H9 (cell line): Measurements from ENCODE around the gene COX8A. TPM values are rescaled to one million over a fixed set of nuclear protein-coding genes. Genes with fewer than 3 reads are reported as not detected.

Experiments used
- DNase-seq: peaks from one replicate; pipeline ENCODE4 v3.0.0-alpha.2; 2017
- H2AFZ ChIP-seq: one replicate; pipeline ENCODE4 v1.6.1; 2013; ENCODE audit warnings: mild to moderate bottlenecking, low read length, control low read depth, moderate library complexity
- H2AK5ac ChIP-seq: 2 replicates; pipeline ENCODE4 v1.6.1; 2013; ENCODE audit warnings: low read length, control low read depth, mixed read lengths; ENCODE audit not compliant: insufficient read length
- H2BK120ac ChIP-seq: one replicate; pipeline ENCODE4 v1.6.1; 2013; ENCODE audit warnings: low read depth, mild to moderate bottlenecking, low read length, control low read depth, inconsistent platforms; ENCODE audit not compliant: poor library complexity, severe bottlenecking
- H2BK12ac ChIP-seq: 2 replicates; pipeline ENCODE4 v1.6.1; 2013; ENCODE audit warnings: low read length, control low read depth, mixed read lengths, low read depth; ENCODE audit not compliant: insufficient read length
- H2BK15ac ChIP-seq: 2 replicates; pipeline ENCODE4 v1.6.1; 2013; ENCODE audit warnings: low read depth, low read length, control low read depth
- H2BK20ac ChIP-seq: one replicate; pipeline ENCODE4 v1.6.1; 2013; ENCODE audit warnings: low read depth, mild to moderate bottlenecking, low read length, control low read depth, inconsistent platforms; ENCODE audit not compliant: poor library complexity, severe bottlenecking
- H2BK5ac ChIP-seq: 2 replicates; pipeline ENCODE4 v1.6.1; 2013; ENCODE audit warnings: low read length, control low read depth, mixed read lengths; ENCODE audit not compliant: insufficient read length
- H3K14ac ChIP-seq: 2 replicates; pipeline ENCODE4 v1.6.1; 2013; ENCODE audit warnings: low read length, control low read depth; ENCODE audit not compliant: insufficient read depth
- H3K18ac ChIP-seq: 2 replicates; pipeline ENCODE4 v1.6.1; 2013; ENCODE audit warnings: low read depth, mild to moderate bottlenecking, mixed read lengths, low read length, control low read depth; ENCODE audit not compliant: insufficient read length
- H3K23ac ChIP-seq: 2 replicates; pipeline ENCODE4 v1.6.1; 2013; ENCODE audit warnings: low read length, control low read depth, mixed read lengths, low read depth; ENCODE audit not compliant: insufficient read length
- H3K23me2 ChIP-seq: 2 replicates; pipeline ENCODE4 v1.6.1; 2013; ENCODE audit warnings: low read depth, mild to moderate bottlenecking, mixed read lengths, low read length, control low read depth; ENCODE audit not compliant: insufficient read length, poor library complexity, severe bottlenecking
- H3K27ac ChIP-seq: 2 replicates; pipeline ENCODE4 v1.5.1; 2013; ENCODE audit warnings: low read length, control low read depth, mixed read lengths, low read depth; ENCODE audit not compliant: insufficient read length
- H3K27me3 ChIP-seq: 2 replicates; pipeline ENCODE4 v1.6.1; 2013; ENCODE audit warnings: low read length, control low read depth, inconsistent platforms; ENCODE audit not compliant: insufficient read depth
- H3K4ac ChIP-seq: 2 replicates; pipeline ENCODE4 v1.6.1; 2013; ENCODE audit warnings: low read depth, mild to moderate bottlenecking, control low read depth, inconsistent platforms, low read length, moderate library complexity
- H3K4me1 ChIP-seq: 2 replicates; pipeline ENCODE4 v1.6.1; 2013; ENCODE audit warnings: low read length, control low read depth, inconsistent platforms; ENCODE audit not compliant: insufficient read depth
- H3K4me2 ChIP-seq: 2 replicates; pipeline ENCODE4 v1.6.1; 2013; ENCODE audit warnings: low read length, control low read depth, mixed read lengths; ENCODE audit not compliant: insufficient read length, insufficient read depth
- H3K56ac ChIP-seq: 2 replicates; pipeline ENCODE4 v1.6.1; 2013; ENCODE audit warnings: low read depth, mild to moderate bottlenecking, mixed read lengths, low read length, control low read depth; ENCODE audit not compliant: insufficient read length
- H3K79me1 ChIP-seq: 2 replicates; pipeline ENCODE4 v1.6.1; 2013; ENCODE audit warnings: low read depth, mild to moderate bottlenecking, moderate library complexity, low read length, control low read depth, inconsistent platforms; ENCODE audit not compliant: insufficient read depth, poor library complexity, severe bottlenecking
- H3K79me2 ChIP-seq: 2 replicates; pipeline ENCODE4 v1.6.1; 2013; ENCODE audit warnings: low read length, control low read depth, inconsistent platforms; ENCODE audit not compliant: insufficient read depth
- H3K9ac ChIP-seq: 2 replicates; pipeline ENCODE4 v1.6.1; 2013; ENCODE audit warnings: low read length, control low read depth, mixed read lengths; ENCODE audit not compliant: insufficient read length; ENCODE audit errors: extremely low read depth
- H3K9me3 ChIP-seq: one replicate; pipeline ENCODE4 v1.6.1; 2013; ENCODE audit warnings: low read depth, low read length, inconsistent platforms; ENCODE audit not compliant: control insufficient read depth
- H3T11ph ChIP-seq: one replicate; pipeline ENCODE4 v1.6.1; 2013; ENCODE audit warnings: mild to moderate bottlenecking, low read length, control low read depth, inconsistent platforms
- H4K20me1 ChIP-seq: one replicate; pipeline ENCODE4 v1.6.1; 2013; ENCODE audit not compliant: control insufficient read depth, insufficient read length, insufficient read depth
- H4K5ac ChIP-seq: 2 replicates; pipeline ENCODE4 v1.6.1; 2013; ENCODE audit warnings: low read depth, mild to moderate bottlenecking, mixed read lengths, low read length, control low read depth; ENCODE audit not compliant: insufficient read length
- H4K8ac ChIP-seq: replicated peaks from 2 replicates; pipeline ENCODE4 v1.6.1; 2013; ENCODE audit warnings: low read length, control low read depth, mixed read lengths, low read depth; ENCODE audit not compliant: insufficient read length
- H4K91ac ChIP-seq: 2 replicates; pipeline ENCODE4 v1.6.1; 2013; ENCODE audit warnings: low read depth, mild to moderate bottlenecking, moderate library complexity, mixed read lengths, low read length, control low read depth; ENCODE audit not compliant: insufficient read length
- H3K27ac Mint-ChIP-seq, 3 experiments: 2 replicates in 2 of 3; 3 replicates in 1 of 3; pipeline ENCODE4 v1.8.0; 2020 to 2021; ENCODE audit warnings: mixed read lengths in 3 of 3, mild to moderate bottlenecking in 1 of 3, moderate library complexity in 1 of 3
- H3K27me3 Mint-ChIP-seq: 2 replicates; pipeline ENCODE4 v1.8.0; 2021; ENCODE audit warnings: low read depth, mild to moderate bottlenecking, moderate library complexity, mixed read lengths
- H3K36me3 Mint-ChIP-seq, 3 experiments: 2 replicates in 2 of 3; 3 replicates in 1 of 3; pipeline ENCODE4 v1.8.0; 2020 to 2021; ENCODE audit warnings: low read depth in 3 of 3, mixed read lengths in 3 of 3; ENCODE audit not compliant: insufficient read depth in 1 of 3
- H3K4me1 Mint-ChIP-seq, 2 experiments: 2 replicates each; pipeline ENCODE4 v1.8.0; 2020; ENCODE audit warnings: mixed read lengths in 2 of 2
- H3K4me3 Mint-ChIP-seq, 2 experiments: 2 replicates in 1 of 2; 3 replicates in 1 of 2; pipeline ENCODE4 v1.8.0; 2020 to 2021; ENCODE audit warnings: mild to moderate bottlenecking in 2 of 2, mixed read lengths in 2 of 2, moderate library complexity in 1 of 2
- H3K9me3 Mint-ChIP-seq, 2 experiments: 2 replicates in 1 of 2; 3 replicates in 1 of 2; pipeline ENCODE4 v1.8.0; 2020; ENCODE audit warnings: mild to moderate bottlenecking in 2 of 2, mixed read lengths in 2 of 2, moderate library complexity in 1 of 2
- CTCF ChIP-seq: fragments of 200-600 bp; sonication (generic); conservative IDR thresholded peaks from 3 replicates; pipeline ENCODE4 v1.8.0; 2021; ENCODE audit warnings: antibody characterized with exemption, mild to moderate bottlenecking
- WGBS: extraction: QIAGEN DNeasy Blood & Tissue Kit; methylation state at CpG from one replicate; pipeline ENCODE4 v1.1.7; 2013; ENCODE audit warnings: missing lambda C conversion rate, low lambda C conversion rate, mixed read lengths; ENCODE audit not compliant: insufficient read length; ENCODE audit errors: extremely low coverage; 5-methylcytosine and 5-hydroxymethylcytosine counted together
- total RNA-seq: library from RNA; stranded (reverse); gene quantifications from 2 replicates; pipeline ENCODE4 v1.2.1, GENCODE V29; 2021

COX8A gene
- total RNA-seq, 1 experiment from 2014 or later, result 429 TPM

GRCh38 chr11:63933459-63933858, 41.0 kb upstream of the COX8A start:
- H3K4me1 Mint-ChIP-seq, result peaks cover 13 to 19% of the 10 kb centered on the region in 2 experiments; a peak in 3 of 4 replicates
- H3K27me3 ChIP-seq, result no peaks in the 10 kb centered on the region
- peaks cover 5% of the 10 kb centered on the region for H3K23me2 ChIP-seq
- H2BK15ac ChIP-seq, result no peak overlapping the region
- H3K23ac ChIP-seq, result no peak overlapping the region
- no peak overlapping the region for H2BK12ac ChIP-seq
- no peak overlapping the region for H2AFZ ChIP-seq
- H3K9ac ChIP-seq, result no peak overlapping the region
- H2BK120ac ChIP-seq, result no peak overlapping the region
- TF ChIP-seq CTCF, result no peak
- H3K27ac Mint-ChIP-seq, result no peak overlapping the region
- no peak overlapping the region for H2AK5ac ChIP-seq
- H4K8ac ChIP-seq, result no peak overlapping the region
- no peak overlapping the region for H3K56ac ChIP-seq
- no peak for DNase-seq
- H4K20me1 ChIP-seq, result no peaks in the 10 kb centered on the region
- H3K4me2 ChIP-seq, result no peak overlapping the region
- no peaks in the 10 kb centered on the region for H3K9me3 Mint-ChIP-seq
- H4K5ac ChIP-seq, result no peak overlapping the region
- H3K36me3 Mint-ChIP-seq, result no peaks in the 10 kb centered on the region
- no peak overlapping the region for H3K14ac ChIP-seq
- no peaks in the 10 kb centered on the region for H3K79me2 ChIP-seq
- H3K4me3 Mint-ChIP-seq, result peak overlapping the region in 1 of 2 experiments; percentile 51; a peak in 1 of 5 replicates
- no peak overlapping the region for H3K4ac ChIP-seq
- no peak overlapping the region for H2BK20ac ChIP-seq
- no peak overlapping the region for H3K27ac ChIP-seq
- H3K27me3 Mint-ChIP-seq, result peaks cover 21% of the 10 kb centered on the region
- H2BK5ac ChIP-seq, result no peak overlapping the region
- H3K9me3 ChIP-seq, result no peaks in the 10 kb centered on the region
- no peak overlapping the region for H3T11ph ChIP-seq
- H3K79me1 ChIP-seq, result no peaks in the 10 kb centered on the region
- H3K4me1 ChIP-seq, result no peaks in the 10 kb centered on the region
- no peak overlapping the region for H3K18ac ChIP-seq
- no CpG with 5 or more reads among the region's 1 CpG for WGBS
- no peak overlapping the region for H4K91ac ChIP-seq
